Bronchial epithelial cell (primary cell): ENCODE data around the gene TP53TG5. TPM values are rescaled to one million over a fixed set of nuclear protein-coding genes. Genes with fewer than 3 reads are reported as not detected.

Experiments used
- DNase-seq: peaks from one replicate; pipeline ENCODE4 v3.0.0-alpha.2; 2010; ENCODE audit warnings: low read depth
- FAIRE-seq: peaks from 2 replicates; lab custom pipeline; 2011; peaks lifted over from hg19 to GRCh38; lab: Jason Lieb, UNC
- H3K27me3 ChIP-seq: 2 replicates; pipeline ENCODE4 v1.5.1; 2011; ENCODE audit warnings: low read length; ENCODE audit not compliant: control insufficient read depth, insufficient read depth
- H3K36me3 ChIP-seq: 2 replicates; pipeline ENCODE4 v1.5.1; 2011; ENCODE audit warnings: low read length; ENCODE audit not compliant: control insufficient read depth, insufficient read depth
- H3K4me3 ChIP-seq: 2 replicates; pipeline ENCODE4 v1.5.1; 2011; ENCODE audit warnings: mild to moderate bottlenecking, low read depth, low read length, control low read depth
- CTCF ChIP-seq: IDR thresholded peaks from 2 replicates; pipeline ENCODE4 v1.5.1; 2011; ENCODE audit warnings: mild to moderate bottlenecking, moderate library complexity, low read length, control low read depth, inconsistent platforms; ENCODE audit not compliant: insufficient read depth, severe bottlenecking
- total RNA-seq: library from RNA; depleted of rRNA; stranded (reverse); fragments of >200 nt; gene quantifications from 2 replicates; pipeline ENCODE4 v1.2.1, GENCODE V29; 2014

The TP53TG5 gene
- total RNA-seq, 1 donor from 2014 or later = not detected

DNA sequence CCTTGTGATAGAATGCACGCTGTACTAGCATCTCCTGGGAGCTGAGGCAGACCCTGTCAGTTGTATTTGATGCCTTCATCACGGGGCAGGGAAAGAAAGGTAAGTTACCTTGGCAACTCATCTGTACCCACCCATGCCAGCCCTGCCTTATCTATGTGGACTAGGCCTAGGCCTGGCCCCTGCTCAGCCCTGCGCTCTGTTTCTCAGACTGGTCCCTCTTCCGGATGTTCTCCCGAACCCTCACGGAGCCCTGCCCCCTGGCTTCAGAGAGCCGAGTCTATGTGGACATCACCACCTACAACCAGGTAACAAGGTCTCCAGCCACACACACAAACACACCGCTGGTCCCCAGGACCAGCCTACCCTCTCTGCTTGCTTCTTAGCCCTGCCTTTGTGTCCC is 42.0 kb upstream of the TP53TG5 start:
- no peaks in the 10 kb centered on the region for H3K27me3 ChIP-seq
- no peak overlapping the region for H3K4me3 ChIP-seq
- no peak for TF ChIP-seq CTCF
- DNase-seq (no peak), FAIRE-seq (no peak)
- H3K36me3 ChIP-seq = peaks cover 24% of the 10 kb centered on the region

GRCh38 chr20:45419188-45420091 is 41.3 kb upstream of the TP53TG5 start:
- DNase-seq (peak; percentile 100), FAIRE-seq (peak; percentile 97)
- no peak overlapping the region for H3K4me3 ChIP-seq
- no peak for TF ChIP-seq CTCF
- H3K36me3 ChIP-seq = peaks cover 24% of the 10 kb centered on the region
- H3K27me3 ChIP-seq = no peaks in the 10 kb centered on the region

GRCh38 chr20:45416917-45417316 is 38.8 kb upstream of the TP53TG5 start:
- Histone ChIP-seq H3K4me3 (no peak overlapping the region), H3K27me3 (no peaks in the 10 kb centered on the region), H3K36me3 (peaks cover 18% of the 10 kb centered on the region)
- TF ChIP-seq CTCF = no peak
- DNase-seq = no peak
- FAIRE-seq = no peak

- DNase-seq = peak; percentile 67
- H3K4me3 ChIP-seq = peak within 1 kb of the TSS; percentile 61
- H3K36me3 ChIP-seq = peaks cover 12% of the 10 kb centered on the region
- no peak for TF ChIP-seq CTCF
- no peak for FAIRE-seq
- H3K27me3 ChIP-seq = no peaks in the 10 kb centered on the region
Observed at GRCh38 chr20:45415822-45416637, 37.9 kb upstream of the TP53TG5 start, which contains the start of gene PIGT. Gene PIGT, plus strand, starts transcription at chr20:45416141. Its CDS starts 16 bp downstream, at chr20:45416157.

- Histone ChIP-seq H3K36me3 (no peaks in the 10 kb centered on the region), H3K4me3 (no peak overlapping the region), H3K27me3 (no peaks in the 10 kb centered on the region)
- no peak for TF ChIP-seq CTCF
- DNase-seq (no peak), FAIRE-seq (no peak)
Observed at GRCh38 chr20:45413479-45413878, 35.4 kb upstream of the TP53TG5 start.
